ENCODE results near the gene PIP5K1C.
"Not testable (repeated sequence)": the region's sequence is repeated elsewhere in the genome, so short reads cannot be mapped to it uniquely, and the experiment has no call there.

PIP5K1C gene

GRCh38 chr19:3590991-3591659, 109.1 kb downstream of the PIP5K1C start:
- DNase-seq (ENCODE audit: low read depth) = no peak
- TF ChIP-seq, protein P1, sequence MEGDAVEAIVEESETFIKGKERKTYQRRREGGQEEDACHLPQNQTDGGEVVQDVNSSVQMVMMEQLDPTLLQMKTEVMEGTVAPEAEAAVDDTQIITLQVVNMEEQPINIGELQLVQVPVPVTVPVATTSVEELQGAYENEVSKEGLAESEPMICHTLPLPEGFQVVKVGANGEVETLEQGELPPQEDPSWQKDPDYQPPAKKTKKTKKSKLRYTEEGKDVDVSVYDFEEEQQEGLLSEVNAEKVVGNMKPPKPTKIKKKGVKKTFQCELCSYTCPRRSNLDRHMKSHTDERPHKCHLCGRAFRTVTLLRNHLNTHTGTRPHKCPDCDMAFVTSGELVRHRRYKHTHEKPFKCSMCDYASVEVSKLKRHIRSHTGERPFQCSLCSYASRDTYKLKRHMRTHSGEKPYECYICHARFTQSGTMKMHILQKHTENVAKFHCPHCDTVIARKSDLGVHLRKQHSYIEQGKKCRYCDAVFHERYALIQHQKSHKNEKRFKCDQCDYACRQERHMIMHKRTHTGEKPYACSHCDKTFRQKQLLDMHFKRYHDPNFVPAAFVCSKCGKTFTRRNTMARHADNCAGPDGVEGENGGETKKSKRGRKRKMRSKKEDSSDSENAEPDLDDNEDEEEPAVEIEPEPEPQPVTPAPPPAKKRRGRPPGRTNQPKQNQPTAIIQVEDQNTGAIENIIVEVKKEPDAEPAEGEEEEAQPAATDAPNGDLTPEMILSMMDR (conservative IDR thresholded peaks at IDR 0.05; ENCODE audit: low read depth, low read length) = no peak
- no peak overlapping the region for H3K4me3 ChIP-seq (ENCODE audit: low read depth, low read length)

DNA sequence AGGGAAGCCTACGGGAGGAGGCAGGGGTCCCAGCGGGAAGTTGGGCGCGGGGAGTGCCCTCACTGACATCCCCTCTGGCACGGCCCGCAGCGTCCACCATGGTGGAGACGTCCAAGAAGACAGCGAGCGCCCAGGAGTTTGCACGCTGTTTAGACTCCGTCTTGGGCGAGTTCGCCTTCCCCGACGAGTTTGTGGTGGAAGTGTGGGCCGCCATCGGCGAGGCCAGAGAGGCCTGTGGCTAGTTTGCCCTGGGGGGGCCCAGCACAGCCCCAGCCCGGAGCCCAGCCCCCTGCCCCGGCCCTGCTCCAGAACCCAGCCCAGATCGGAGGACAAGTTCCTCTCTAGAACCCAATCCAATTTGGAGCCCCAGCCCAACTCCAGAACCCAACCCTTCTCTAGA, 110.3 kb downstream of the PIP5K1C start:
- H3K4me3 ChIP-seq (ENCODE audit: low read depth, low read length) = no peak overlapping the region
- TF ChIP-seq, protein P1 (conservative IDR thresholded peaks at IDR 0.05; ENCODE audit: low read depth, low read length) = no peak
- DNase-seq (ENCODE audit: low read depth) = no peak

DNA sequence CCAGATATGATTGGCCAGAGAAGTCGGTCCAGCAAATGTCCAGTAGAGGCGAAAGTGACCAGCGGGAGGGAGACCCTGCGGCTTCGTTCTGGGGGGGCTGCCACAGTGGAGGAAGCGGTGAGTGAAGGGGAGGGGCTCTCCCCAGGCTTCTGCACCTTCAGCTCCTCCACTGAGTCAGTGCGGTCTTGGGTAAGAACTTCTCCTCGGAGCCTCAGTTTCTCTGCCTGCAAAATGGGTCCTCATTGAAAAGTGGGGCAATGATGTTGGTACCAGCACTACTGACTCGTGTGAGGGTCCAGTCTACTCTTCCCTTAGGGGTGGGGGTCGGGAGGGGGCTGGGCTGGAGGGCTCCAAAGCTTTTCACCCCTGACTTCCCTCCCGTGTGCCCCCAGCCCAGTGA, 110.8 kb downstream of the PIP5K1C start:
- TF ChIP-seq, protein P1 (conservative IDR thresholded peaks at IDR 0.05; ENCODE audit: low read depth, low read length) = no peak
- H3K4me3 ChIP-seq (ENCODE audit: low read depth, low read length) = no peak overlapping the region
- DNase-seq (ENCODE audit: low read depth) = no peak

- DNase-seq (ENCODE audit: low read depth) = no peak
- H3K4me3 ChIP-seq (ENCODE audit: low read depth, low read length) = no peak overlapping the region
- TF ChIP-seq, protein P1 (conservative IDR thresholded peaks at IDR 0.05; ENCODE audit: low read depth, low read length) = no peak
Measured at GRCh38 chr19:3586707-3587346, 113.4 kb downstream of the PIP5K1C start.

DNA sequence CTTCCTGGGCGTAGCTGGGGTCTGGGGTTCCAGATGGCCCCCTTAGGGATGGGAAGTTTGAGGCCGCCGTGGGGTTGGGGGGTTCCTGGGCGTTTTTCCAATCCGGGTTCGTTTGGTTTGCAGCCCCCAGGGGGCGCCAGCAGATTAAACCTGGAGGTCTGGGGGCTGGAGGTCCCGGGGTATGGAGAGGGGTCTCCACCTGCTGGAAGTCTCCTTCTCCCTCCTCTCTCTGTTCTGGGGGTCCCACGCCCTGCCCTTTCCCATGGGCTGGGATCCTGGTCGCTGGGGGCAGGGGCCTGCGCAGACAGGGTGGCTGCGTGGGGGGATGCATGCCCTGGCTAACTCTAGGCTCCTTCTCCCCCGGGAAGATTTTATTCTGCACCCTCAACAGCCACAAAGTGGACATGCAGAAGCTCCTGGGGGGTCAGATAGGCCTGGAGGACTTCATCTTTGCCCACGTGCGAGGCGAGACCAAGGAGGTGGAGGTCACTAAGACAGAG, 114.1 kb downstream of the PIP5K1C start:
- no peak for DNase-seq (ENCODE audit: low read depth)
- peak overlapping the region; percentile 38 for H3K4me3 ChIP-seq (ENCODE audit: low read depth, low read length)

DNA sequence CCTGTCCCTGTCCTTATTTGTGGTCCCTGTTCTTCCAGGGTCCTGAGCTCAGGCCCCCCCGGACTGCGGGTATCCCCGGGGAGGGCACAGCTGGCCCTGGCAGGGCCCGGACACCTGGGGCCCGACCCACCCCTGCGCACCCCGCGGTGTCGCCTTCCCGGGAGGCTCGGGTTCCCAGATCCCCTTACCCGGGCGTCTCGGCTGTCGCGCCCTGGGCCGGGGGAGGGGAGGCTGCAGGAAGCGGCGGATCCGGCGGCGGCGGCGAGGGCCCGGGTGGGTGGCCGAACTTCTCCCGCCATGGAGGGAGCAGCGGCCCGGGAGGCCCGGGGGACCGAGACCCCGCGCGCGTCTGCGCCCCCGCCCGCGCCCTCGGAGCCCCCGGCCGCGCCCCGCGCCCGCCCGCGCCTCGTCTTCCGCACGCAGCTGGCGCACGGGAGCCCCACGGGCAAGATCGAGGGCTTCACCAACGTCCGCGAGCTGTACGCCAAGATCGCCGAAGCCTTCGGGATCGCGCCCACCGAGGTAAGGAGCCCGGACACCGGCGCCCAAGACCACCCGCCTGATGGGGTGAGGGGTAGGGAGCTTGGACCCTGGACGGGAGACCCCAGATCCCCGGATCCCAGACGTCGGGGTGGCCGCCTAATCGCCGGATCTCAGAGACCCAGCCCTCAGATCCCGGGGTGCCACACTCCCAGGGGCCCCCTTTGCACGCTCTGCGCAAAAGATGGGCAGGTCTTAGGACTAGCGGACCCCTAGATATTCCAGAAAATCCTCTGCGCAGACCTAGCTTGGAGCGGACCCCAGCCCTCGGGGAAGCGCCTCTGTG, 114.8 kb downstream of the PIP5K1C start, which contains the start of gene GIPC3:
TSS of gene GIPC3 (plus strand) at position 178 of the 826 bp plus-strand sequence. CDS start at position 298, 120 bp downstream.
- DNase-seq (ENCODE audit: low read depth) = no peak
- TF ChIP-seq, protein P1 (conservative IDR thresholded peaks at IDR 0.05; ENCODE audit: low read depth, low read length) = no peak
- peak within 1 kb of the TSS; percentile 38 for H3K4me3 ChIP-seq (ENCODE audit: low read depth, low read length)

More for the DNA sequence above, 114.1 kb downstream of the PIP5K1C start:
- TF ChIP-seq, protein P1 (conservative IDR thresholded peaks at IDR 0.05; ENCODE audit: low read depth, low read length) = peak; percentile 72

GRCh38 chr19:3584036-3584802, 116.0 kb downstream of the PIP5K1C start:
- not testable (repeated sequence) for H3K4me3 ChIP-seq (ENCODE audit: low read depth, low read length); DNase-seq (ENCODE audit: low read depth)

GRCh38 chr19:3581792-3582191, 118.5 kb downstream of the PIP5K1C start:
- H3K4me3 ChIP-seq (ENCODE audit: low read depth, low read length); DNase-seq (ENCODE audit: low read depth): not testable (repeated sequence)
